Stimulated activated CD8-positive, alpha-beta memory T cell treated with anti-CD3 and anti-CD28 coated beads, Interleukin-4, amount 100 ng/mL, for 24 hours (primary cell): ENCODE measurements around the gene PHIP.
"Not testable (repeated sequence)": the region's sequence is repeated elsewhere in the genome, so short reads cannot be mapped to it uniquely, and the experiment has no call there.

Source experiments
- DNase-seq: peaks from one replicate; pipeline ENCODE4 v3.0.0-alpha.2; 2020; ENCODE audit warnings: low read depth

PHIP gene

DNA sequence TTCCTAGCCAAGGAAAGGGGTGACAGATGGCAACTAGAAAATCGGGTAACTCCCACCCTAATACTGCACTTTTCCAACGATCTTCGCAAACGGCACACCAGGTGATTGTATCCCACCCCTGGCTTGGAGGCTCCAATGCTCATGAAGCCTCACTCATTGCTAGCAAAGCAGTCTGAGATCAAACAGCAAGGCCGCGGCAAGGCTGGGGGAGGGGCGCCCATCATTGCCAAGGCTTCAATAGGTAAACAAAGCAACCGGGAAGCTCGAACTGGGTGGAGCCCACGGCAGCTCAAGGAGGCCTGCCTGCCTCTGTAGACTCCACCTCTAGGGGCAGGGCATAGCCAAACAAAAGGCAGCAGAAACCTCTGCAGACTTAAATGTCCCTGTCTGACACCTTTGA lies 156.9 kb downstream of the PHIP start:
- DNase-seq, result not testable (repeated sequence)

DNA sequence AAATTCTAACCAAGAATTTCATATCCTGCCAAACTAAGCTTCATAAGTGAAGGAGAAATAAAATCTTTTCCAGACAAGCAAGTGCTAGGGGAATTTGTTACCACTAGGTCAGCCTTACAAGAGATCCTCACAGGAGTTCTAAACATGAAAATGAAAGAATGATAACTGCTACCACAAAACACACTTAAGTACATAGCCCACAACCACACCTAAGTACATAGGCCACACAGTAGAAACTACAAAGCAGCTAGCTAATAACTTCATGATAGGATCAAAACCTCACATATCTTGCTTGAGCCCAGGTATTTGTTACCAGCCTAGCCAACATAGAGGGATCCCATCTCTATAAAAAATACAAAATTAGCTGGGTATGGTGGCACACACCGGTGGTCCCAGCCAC lies 160.3 kb downstream of the PHIP start:
- DNase-seq, result no peak

DNA sequence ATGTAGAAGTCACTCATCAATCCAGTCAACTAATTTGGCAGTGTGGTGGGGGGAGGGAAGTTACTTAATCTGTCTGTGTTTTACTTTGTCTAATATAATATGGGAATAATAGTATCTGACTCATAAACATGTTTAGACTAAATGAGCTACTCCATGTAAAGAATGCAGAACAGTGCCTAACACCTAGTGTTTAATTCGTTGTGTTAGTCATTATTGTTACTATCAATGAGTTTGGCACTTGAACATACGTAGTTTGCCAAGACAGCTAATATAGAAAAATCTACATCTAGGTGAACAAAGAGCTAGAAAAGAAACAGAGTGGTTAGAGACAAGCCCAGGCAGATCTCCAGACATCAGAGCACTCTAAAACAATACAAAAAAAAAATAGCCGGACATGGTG lies 161.6 kb downstream of the PHIP start:
- no peak for DNase-seq

DNA sequence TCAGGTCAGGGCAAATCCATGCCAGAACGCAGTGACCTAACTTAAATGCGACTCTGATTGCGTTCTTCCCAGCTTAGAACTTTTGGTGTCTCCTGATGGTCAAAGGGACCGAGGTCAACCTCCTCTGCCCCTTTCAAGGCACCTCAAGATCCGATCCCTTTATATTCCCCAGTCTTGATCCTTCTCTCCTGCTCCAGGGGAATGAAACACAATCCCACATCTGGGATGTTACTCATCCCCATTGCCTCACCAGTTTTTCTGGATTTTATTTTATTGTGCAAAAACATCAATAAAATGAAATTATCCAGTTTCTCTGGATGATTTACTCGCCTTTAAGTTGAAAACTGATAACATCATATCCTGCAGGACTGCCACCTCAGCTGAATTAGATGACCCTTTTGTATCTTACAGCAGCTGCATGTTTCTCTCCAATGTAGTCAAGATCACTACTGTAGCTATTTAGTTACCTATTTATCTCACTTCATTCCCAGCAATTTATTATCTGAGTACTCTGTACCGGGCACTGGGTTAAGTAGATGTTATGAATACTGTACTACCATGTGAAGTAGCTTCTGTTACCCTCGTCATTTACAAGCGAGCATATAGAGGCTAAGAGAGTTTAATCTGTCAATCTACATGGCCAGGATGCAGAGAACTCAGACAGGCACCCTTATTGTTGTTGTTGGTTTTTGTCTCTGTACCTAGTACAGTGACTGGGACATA lies 166.7 kb downstream of the PHIP start:
- no peak for DNase-seq

DNA sequence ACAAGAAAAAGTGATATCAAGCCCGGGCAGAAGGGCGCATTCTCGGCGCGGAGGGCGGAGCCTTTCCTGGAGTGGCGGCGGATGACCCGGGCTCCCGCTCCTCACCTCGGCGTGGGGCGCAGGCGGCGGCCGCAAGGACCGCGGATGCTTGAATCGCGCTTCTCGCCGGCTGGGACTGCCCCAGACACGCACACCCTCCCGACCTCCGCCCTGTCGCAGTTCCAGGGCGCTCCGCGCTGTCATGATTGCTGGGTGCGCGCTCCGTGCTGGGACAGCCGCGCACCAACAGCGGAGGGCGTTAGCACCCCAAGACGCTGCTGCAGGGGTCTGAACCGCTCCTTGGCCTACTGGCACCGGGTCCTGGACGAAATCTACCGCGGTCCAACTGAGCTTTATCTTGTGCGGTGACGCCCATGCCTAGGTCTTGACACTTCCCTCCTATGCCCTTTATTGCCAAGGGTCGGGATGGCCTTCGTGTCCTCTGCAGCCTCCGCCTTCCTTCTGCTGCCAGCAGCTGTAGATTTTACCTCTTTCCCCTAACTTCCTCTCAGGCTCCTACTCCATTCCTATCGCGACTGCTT lies 167.4 kb downstream of the PHIP start:
- no peak for DNase-seq

DNA sequence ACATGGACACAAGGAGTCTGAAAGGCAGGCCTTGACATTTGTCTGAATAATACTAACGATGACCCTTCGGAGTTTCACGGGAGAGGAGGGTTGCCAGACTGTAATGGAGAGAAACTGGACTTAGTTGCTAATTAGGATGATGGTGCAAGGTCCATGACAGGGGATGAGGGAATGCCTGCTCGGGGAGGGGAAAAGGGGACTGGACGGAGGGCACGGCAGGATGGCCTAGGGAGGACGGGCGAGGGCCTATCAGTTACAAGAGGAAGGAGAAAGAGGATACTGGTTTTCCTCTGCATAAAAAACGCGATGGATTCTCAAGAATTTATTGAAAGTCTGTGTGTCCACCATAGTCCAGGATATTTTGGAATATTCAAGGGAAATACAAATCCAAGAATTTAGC lies 168.0 kb downstream of the PHIP start:
- no peak for DNase-seq

DNA sequence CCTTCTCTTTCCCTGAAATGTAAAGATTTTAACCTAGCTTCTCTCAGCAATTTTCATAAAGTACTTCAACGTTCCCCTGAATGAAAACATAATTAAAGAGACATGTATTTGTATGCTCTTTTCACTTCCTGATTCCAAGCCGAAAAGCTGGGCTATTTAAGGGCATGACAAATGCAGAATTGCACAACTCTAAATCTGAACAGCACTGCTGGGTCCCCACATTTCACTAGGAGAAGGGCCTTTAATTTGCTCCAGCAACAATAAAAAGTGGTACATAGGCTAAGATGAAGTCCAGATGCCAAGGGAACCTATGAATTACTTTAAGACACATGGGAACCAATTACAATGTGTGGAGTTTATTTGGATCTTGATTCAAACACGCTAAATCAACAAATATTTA lies 168.7 kb downstream of the PHIP start:
- DNase-seq, result no peak

DNA sequence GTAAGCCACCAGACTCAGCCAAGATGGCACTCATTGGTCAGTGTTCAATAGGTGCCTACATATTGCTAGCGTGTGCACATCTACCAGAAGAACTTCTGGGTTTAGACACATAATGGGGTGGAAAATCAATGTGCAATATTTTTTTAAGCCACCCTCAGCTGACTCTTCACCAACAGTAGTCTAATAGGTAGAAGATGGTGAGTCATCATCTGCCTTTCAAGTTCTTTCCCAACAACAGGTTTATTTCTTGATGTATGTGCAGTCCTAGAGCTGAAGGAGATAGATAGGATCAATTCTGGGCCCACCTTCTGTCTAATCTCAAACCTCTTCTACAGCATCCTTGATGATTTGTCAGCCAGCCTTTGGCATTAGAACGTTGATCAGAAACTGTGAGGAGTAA lies 169.4 kb downstream of the PHIP start:
- DNase-seq, result no peak

DNA sequence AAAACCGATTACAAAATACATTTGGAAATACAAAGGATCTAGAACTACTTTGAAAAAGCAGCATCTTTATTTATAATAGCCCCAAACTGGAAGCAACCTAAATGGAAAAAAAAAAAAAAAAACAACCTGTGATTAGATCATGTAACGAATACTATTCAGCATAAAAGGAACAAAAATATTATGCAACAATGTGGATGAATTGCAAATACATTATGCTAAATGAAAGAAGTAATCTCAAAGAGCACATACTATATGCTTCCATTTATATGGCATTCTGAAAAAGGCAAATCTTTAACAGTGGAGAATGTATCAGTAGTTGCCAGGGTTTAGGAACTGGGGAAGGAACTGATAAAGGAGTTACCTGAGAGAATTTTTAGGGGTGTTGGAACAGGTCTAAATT lies 181.8 kb downstream of the PHIP start:
- no peak for DNase-seq

DNA sequence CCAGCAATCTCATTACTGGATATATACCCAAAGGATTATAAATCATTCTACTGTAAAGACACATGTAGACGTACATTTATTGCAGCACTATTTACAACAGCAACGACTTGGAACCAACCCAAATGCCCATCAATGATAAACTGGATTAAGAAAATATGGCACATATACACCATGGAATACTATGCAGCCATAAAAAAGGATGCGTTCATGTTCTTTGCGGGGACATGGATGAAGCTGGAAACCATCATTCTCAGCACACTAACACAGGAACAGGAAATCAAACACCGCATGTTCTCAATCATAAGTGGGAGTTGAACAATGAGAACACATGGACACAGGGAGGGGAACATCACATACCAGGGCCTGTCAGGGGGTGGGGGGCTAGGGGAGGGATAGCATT lies 188.2 kb downstream of the PHIP start:
- not testable (repeated sequence) for DNase-seq
